Measurements from ENCODE around the gene NIPAL1. TPM values are rescaled to one million over a fixed set of nuclear protein-coding genes. Genes with fewer than 3 reads are reported as not detected.
A peak's percentile ranks its signal among the peaks of the same experiment; 100 is the strongest.

NIPAL1 gene
- total RNA-seq = 1.4 and 1.7 TPM in 2 replicates
- polyA plus RNA-seq = 0.27 and 0.36 TPM in 2 replicates
- 0.32 and 0.53 TPM in 2 replicates for polyA plus RNA-seq (2011; cell fraction: cytosol; rRNA removed)
- 0.45 and 1.1 TPM in 2 replicates for polyA plus RNA-seq (2011; cell fraction: nucleus; rRNA removed)
- 2.0 and 2.3 TPM in 2 replicates for polyA plus RNA-seq (2012)
- polyA minus RNA-seq = 0.36 and 1.5 TPM in 2 replicates
- polyA minus RNA-seq (2011; cell fraction: cytosol; rRNA and poly(A)+ RNA removed) = 1.0 TPM
- 1.3 and 1.5 TPM in 2 replicates for polyA minus RNA-seq (2011; cell fraction: nucleus; rRNA and poly(A)+ RNA removed)
- percentile 46 among the genes with signal in this experiment for Bru-seq, nascent RNA
- percentile 30 among the genes with signal in this experiment for BruChase-seq, experiment 1, labeled RNA remaining after a 6-hour chase
- percentile 40 among the genes with signal in this experiment for BruChase-seq, experiment 2, labeled RNA remaining after a 2-hour chase
- long read RNA-seq, partial matches to known transcripts = 0 of 3 reads
- long read RNA-seq, other reads (novel, unspliced or antisense) = 3 of 3 reads

- Histone ChIP-seq H3K4me3 (replicated peaks in 1 of 3; ENCODE audit: insufficient read depth in 1 of 3, low read depth in 1 of 3, low read length in 3 of 3) (peak within 1 kb of the TSS; percentile 40 to 58 (median 46)), H3K4me1 (ENCODE audit: control insufficient read depth, extremely low read depth, insufficient read depth, low read length) (peaks cover 10% of the 10 kb centered on the region), H2AFZ (ENCODE audit: low read depth, low read length) (peak within 1 kb of the TSS; percentile 62), H3K4me2 (ENCODE audit: insufficient read depth, low read length) (peak within 1 kb of the TSS; percentile 79), H3K36me3 (ENCODE audit: control insufficient read depth in 2 of 2, extremely low read depth in 1 of 2, insufficient read depth in 2 of 2, low read length in 2 of 2) (no peaks in the 10 kb centered on the region), H3K9me1 (replicated peaks; ENCODE audit: control insufficient read depth, extremely low read depth, insufficient read depth, low read length) (no peaks in the 10 kb centered on the region), H3K27me3 (ENCODE audit: control insufficient read depth in 2 of 2, insufficient read depth in 2 of 2, low read length in 2 of 2) (peaks cover 0 to 4% of the 10 kb centered on the region in 2 experiments), H3K27ac (ENCODE audit: insufficient read depth, low read depth, low read length) (peak within 1 kb of the TSS; percentile 64), H4K20me1 (replicated peaks; ENCODE audit: control insufficient read depth, extremely low read depth, insufficient read depth, low read length) (no peaks in the 10 kb centered on the region), H3K79me2 (ENCODE audit: control insufficient read depth, insufficient read depth, low read length) (no peaks in the 10 kb centered on the region), H3K9ac (replicated peaks; ENCODE audit: extremely low read depth, insufficient read depth, low read length) (peak within 1 kb of the TSS; percentile 92), H3K9me3 (replicated peaks; ENCODE audit: control insufficient read depth, insufficient read depth, low read length) (no peaks in the 10 kb centered on the region)
- ChIA-PET CTCF (interaction anchor here (0.9 to 1.2 kb wide), 3 partner anchors 24 to 77 kb away, joined by 3 to 4 read pairs (median 4); no protein-coding TSS in a partner anchor), POLR2A (no interaction called here)
- TF ChIP-seq FOS (IDR thresholded peaks at IDR 0.05; ENCODE audit: borderline replicate concordance, insufficient read depth, low read length) = no peak
- TF ChIP-seq POLR2AphosphoS5 (IDR thresholded peaks at IDR 0.05; ENCODE audit: insufficient read depth, low read depth, low read length) = peak; percentile 5
- no peak for TF ChIP-seq GATA2 (IDR thresholded peaks at IDR 0.05; ENCODE audit: insufficient read depth, insufficient read length, low read depth, low read length)
- TF ChIP-seq MYC (IDR thresholded peaks at IDR 0.05; ENCODE audit: low read depth, low read length) = no peak
- no peak for TF ChIP-seq POLR2A (IDR thresholded peaks at IDR 0.05; ENCODE audit: low read depth, low read length)
- TF ChIP-seq CTCF (IDR thresholded peaks at IDR 0.05; ENCODE audit: extremely low read depth in 1 of 2, insufficient read depth in 1 of 2, low read depth in 1 of 2, low read length in 2 of 2) = peak; percentile 18 to 62
- intact Hi-C loops (cut with micrococcal nuclease) = loop anchor here (1.0 kb wide), 2 partner anchors 64 to 102 kb away; partner anchors contain the start of gene NFXL1
- TSS peak; percentile 94 for BruUV-seq (replicated peaks)
- dilution Hi-C loops (cut with MboI; ENCODE audit: extremely low pct_ligation_motif_present, low sequenced_read_pairs) = no loop called here
- FAIRE-seq (peak; percentile 92), DNase-seq (ENCODE audit: low read depth, low spot score) (peak; percentile 63)
Observed at GRCh38 chr4:48016141-48017107, at the start of gene NIPAL1, which contains the start of gene CNGA1. Gene NIPAL1 (plus strand): TSS chr4:48016772. CDS start chr4:48016840, 68 bp downstream. Gene CNGA1 (minus strand): TSS chr4:48016681. CDS start chr4:47952689, 63,992 bp downstream.
